Natural killer cell (primary cell): ENCODE results near the gene ATOH8. TPM values are rescaled to one million over a fixed set of nuclear protein-coding genes. Genes with fewer than 3 reads are reported as not detected.

ENCODE experiments used
- ATAC-seq, 3 donors: fragments of 150-1000 bp in 2 of 3; fragments of 200-7000 bp in 1 of 3; cut with Tn5 transposase; 1 replicate in 1 of 3; 2 replicates in 2 of 3; pipeline ENCODE4 v1.10.0; 2021; ENCODE audit warnings: mild to moderate bottlenecking in 2 of 3, moderate library complexity in 2 of 3
- DNase-seq, 2 donors: peaks; one replicate each; pipeline versions ENCODE4 v3.0.0 to v3.0.0-alpha.2; 2013 to 2021; ENCODE audit warnings: mixed read lengths in 1 of 2
- H3K27ac ChIP-seq: one replicate; pipeline ENCODE4 v1.5.1; 2013; ENCODE audit warnings: mild to moderate bottlenecking, low read length
- H3K27me3 ChIP-seq: one replicate; pipeline ENCODE4 v1.6.1; 2013; ENCODE audit warnings: low read length; ENCODE audit not compliant: control insufficient read depth, insufficient read depth
- H3K36me3 ChIP-seq: one replicate; pipeline ENCODE4 v1.6.1; 2013; ENCODE audit warnings: low read length; ENCODE audit not compliant: control insufficient read depth, insufficient read depth
- H3K4me1 ChIP-seq: one replicate; pipeline ENCODE4 v1.6.1; 2013; ENCODE audit warnings: low read length; ENCODE audit not compliant: control insufficient read depth, insufficient read depth
- H3K4me3 ChIP-seq: one replicate; pipeline ENCODE4 v1.5.1; 2013; ENCODE audit warnings: low read length
- H3K9me3 ChIP-seq: one replicate; pipeline ENCODE4 v1.6.1; 2013; ENCODE audit warnings: low read length; ENCODE audit not compliant: control insufficient read depth, insufficient read depth
- H3K27ac Mint-ChIP-seq, 2 donors: one replicate each; pipeline ENCODE4 v1.8.0; 2022; ENCODE audit warnings: mild to moderate bottlenecking in 2 of 2, mixed read lengths in 2 of 2, moderate library complexity in 1 of 2
- H3K27me3 Mint-ChIP-seq, 2 donors: one replicate each; pipeline ENCODE4 v1.8.0; 2022; ENCODE audit warnings: low read depth in 2 of 2, mixed read lengths in 2 of 2
- H3K36me3 Mint-ChIP-seq: one replicate; pipeline ENCODE4 v1.8.0; 2022; ENCODE audit warnings: mixed read lengths
- H3K4me1 Mint-ChIP-seq, 2 donors: one replicate each; pipeline ENCODE4 v1.8.0; 2022; ENCODE audit warnings: mixed read lengths in 2 of 2
- H3K4me3 Mint-ChIP-seq: one replicate; pipeline ENCODE4 v1.8.0; 2022; ENCODE audit warnings: mild to moderate bottlenecking, moderate library complexity, mixed read lengths
- H3K9me3 Mint-ChIP-seq, 2 donors: one replicate each; pipeline ENCODE4 v1.8.0; 2022; ENCODE audit warnings: mixed read lengths in 2 of 2
- WGBS: methylation state at CpG from one replicate; pipeline ENCODE4 v1.1.7; 2013; ENCODE audit warnings: missing lambda C conversion rate; ENCODE audit not compliant: insufficient coverage; 5-methylcytosine and 5-hydroxymethylcytosine counted together
- intact Hi-C: fragments of 100-400 bp; cut with micrococcal nuclease; formaldehyde crosslinking; loops from one replicate; pipeline ENCODE4 v1.14.2; 2022
- total RNA-seq, 4 donors: library from RNA; stranded (reverse); fragments of 120-200 nt in 1 of 4; gene quantifications; one replicate each; pipeline versions ENCODE4 v1.2.3 to v1.2.4, GENCODE V29; 2013 to 2022
- TF ChIP-seq, protein P1 (sequence below): fragments of 200-600 bp; IDR thresholded peaks from one replicate; pipeline ENCODE4 v1.8.0; 2022; ENCODE audit warnings: antibody characterized with exemption

Gene ATOH8, protein sequence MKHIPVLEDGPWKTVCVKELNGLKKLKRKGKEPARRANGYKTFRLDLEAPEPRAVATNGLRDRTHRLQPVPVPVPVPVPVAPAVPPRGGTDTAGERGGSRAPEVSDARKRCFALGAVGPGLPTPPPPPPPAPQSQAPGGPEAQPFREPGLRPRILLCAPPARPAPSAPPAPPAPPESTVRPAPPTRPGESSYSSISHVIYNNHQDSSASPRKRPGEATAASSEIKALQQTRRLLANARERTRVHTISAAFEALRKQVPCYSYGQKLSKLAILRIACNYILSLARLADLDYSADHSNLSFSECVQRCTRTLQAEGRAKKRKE
- total RNA-seq: under 1 TPM in 1 of 3 donors, not detected in 2; 0.23 TPM
- total RNA-seq (2013): 0.23 TPM

DNA sequence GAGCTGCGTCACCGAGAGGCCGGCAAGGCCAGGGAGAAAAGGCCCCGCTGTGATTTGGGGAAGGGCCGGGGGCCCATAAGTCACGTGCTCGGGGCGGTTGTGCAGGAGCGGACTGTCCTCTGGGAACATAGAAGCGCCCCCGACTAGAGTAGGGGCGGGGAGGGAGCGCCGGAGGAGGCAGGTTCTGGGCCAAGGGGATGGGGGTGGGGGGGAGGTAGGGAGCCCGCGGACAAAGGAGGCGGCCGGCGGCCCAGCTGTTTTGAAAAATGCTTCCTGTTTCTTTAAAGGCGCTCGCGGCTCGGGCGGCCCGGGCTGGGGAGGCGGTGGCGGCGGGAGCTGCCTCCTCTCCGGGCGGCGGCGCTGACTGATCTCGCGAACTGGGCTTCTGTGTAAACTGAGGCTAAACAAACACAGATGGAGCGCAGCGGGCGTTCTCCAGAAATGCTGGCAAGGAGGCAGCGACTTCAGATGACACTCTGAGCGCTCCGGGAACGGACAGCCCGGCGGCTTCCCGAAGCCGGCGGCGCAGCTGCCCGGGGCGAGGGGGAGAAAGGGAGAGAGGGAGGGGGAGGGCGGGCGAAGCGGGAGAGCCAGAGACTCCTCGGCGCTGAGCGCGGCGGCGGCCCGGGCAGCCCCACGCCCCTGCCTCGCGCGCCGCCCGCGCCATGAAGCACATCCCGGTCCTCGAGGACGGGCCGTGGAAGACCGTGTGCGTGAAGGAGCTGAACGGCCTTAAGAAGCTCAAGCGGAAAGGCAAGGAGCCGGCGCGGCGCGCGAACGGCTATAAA lies at the start of gene ATOH8:
TSS of gene ATOH8 (plus strand) at position 467 of the 788 bp plus-strand sequence. CDS start at position 666, 199 bp downstream.
- H3K27ac ChIP-seq: no peak within 1 kb of the TSS
- no peaks in the 10 kb centered on the region for H3K9me3 ChIP-seq
- peaks cover 53% of the 10 kb centered on the region for H3K27me3 ChIP-seq
- H3K4me3 ChIP-seq: peak within 1 kb of the TSS; percentile 37
- H3K4me1 Mint-ChIP-seq: peaks cover 0 to 27% of the 10 kb centered on the region in 2 donors
- no peaks in the 10 kb centered on the region for H3K36me3 Mint-ChIP-seq
- peaks cover 44 to 49% of the 10 kb centered on the region in 2 donors for H3K27me3 Mint-ChIP-seq
- H3K4me3 Mint-ChIP-seq: peak within 1 kb of the TSS; percentile 83
- ATAC-seq (peak in 2 of 3 donors; percentile 46 to 49), DNase-seq (peak; percentile 23 to 24)
- intact Hi-C loops: no loop called here
- H3K36me3 ChIP-seq: no peaks in the 10 kb centered on the region
- TF ChIP-seq, protein P1, sequence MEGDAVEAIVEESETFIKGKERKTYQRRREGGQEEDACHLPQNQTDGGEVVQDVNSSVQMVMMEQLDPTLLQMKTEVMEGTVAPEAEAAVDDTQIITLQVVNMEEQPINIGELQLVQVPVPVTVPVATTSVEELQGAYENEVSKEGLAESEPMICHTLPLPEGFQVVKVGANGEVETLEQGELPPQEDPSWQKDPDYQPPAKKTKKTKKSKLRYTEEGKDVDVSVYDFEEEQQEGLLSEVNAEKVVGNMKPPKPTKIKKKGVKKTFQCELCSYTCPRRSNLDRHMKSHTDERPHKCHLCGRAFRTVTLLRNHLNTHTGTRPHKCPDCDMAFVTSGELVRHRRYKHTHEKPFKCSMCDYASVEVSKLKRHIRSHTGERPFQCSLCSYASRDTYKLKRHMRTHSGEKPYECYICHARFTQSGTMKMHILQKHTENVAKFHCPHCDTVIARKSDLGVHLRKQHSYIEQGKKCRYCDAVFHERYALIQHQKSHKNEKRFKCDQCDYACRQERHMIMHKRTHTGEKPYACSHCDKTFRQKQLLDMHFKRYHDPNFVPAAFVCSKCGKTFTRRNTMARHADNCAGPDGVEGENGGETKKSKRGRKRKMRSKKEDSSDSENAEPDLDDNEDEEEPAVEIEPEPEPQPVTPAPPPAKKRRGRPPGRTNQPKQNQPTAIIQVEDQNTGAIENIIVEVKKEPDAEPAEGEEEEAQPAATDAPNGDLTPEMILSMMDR: no peak
- WGBS: under 1% methylated on average over 81 of the region's 81 CpGs
- H3K27ac Mint-ChIP-seq: peak within 1 kb of the TSS in 1 of 2 donors; percentile 31
- H3K4me1 ChIP-seq: peaks cover 33% of the 10 kb centered on the region
- no peaks in the 10 kb centered on the region for H3K9me3 Mint-ChIP-seq

DNA sequence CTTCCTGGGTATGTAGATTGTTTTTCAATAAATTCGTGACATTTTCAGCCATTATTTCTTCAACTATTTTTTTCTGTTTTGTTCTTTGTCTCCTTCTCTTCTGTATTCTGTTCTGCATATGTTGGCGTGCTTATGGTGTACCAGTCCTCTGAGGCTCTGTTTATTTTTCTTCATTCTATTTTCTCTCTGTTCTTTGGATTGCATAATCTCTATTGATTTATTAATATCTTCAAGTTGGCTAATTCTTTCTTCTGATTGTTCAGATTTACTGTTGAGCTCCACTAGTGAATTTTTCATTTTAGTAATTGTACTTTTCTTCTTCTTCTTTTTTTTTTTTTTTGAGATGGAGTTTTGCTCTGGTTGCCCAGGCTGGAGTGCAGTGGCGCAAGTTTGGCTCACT lies 49.8 kb upstream of the ATOH8 start:
- 86% methylated on average over 2 of the region's 3 CpGs for WGBS
- H3K4me1 ChIP-seq: peaks cover 67% of the 10 kb centered on the region
- H3K27ac ChIP-seq: peak overlapping the region; percentile 97

DNA sequence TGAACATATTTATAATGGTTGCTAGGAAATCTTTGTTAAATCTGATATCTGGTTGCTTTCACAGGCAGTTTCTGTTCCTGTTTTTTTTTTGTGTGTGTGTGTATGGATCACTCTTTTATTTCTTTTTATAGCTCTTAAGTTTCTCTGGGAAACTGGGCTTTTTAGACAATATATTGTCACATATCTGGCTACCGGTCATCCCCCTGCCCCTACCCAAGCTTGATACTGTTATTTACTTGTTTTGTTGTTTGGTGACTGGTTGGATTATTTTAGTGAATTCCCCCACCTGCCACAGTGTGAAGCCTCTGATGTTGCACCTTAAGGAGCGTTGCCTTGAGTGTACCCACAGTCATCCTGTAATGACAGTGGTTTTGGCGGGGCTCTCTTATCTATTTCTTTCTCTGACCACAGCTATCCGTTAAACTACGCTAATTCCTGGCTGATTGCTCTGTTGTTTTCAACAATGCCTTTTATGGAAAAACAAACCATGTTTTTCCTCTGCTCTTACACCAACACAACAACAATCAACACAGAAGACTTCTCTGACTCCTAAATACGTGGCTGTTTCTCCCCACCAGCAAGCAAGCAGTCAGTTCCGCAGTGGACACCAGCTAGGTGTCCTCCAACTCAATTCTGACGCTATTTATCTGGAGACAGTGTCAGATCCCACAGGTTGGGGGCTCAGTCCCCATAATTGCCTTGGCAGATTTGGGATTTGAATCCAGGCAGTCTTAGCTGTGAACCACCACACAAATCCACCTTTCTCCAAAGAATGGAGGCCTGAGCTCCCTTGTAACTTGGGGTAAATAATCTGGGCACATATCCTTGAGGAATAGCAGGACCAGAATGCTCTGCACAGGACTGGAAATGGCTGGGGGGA lies 48.8 kb upstream of the ATOH8 start:
- H3K27me3 ChIP-seq: no peaks in the 10 kb centered on the region
- TF ChIP-seq, protein P1: no peak
- ATAC-seq (peak; percentile 46 to 77 (median 74)), DNase-seq (peak; percentile 60 to 71)
- Mint-ChIP-seq H3K4me3 (peak overlapping the region; percentile 87), H3K36me3 (no peaks in the 10 kb centered on the region), H3K27me3 (no peaks in the 10 kb centered on the region), H3K9me3 (no peaks in the 10 kb centered on the region), H3K27ac (peak overlapping the region; percentile 93 to 96), H3K4me1 (peaks cover 70 to 71% of the 10 kb centered on the region in 2 donors)
- peak overlapping the region; percentile 11 for H3K4me3 ChIP-seq
- WGBS: 14% methylated on average over 7 of the region's 8 CpGs
- H3K4me1 ChIP-seq: peaks cover 63% of the 10 kb centered on the region
- H3K9me3 ChIP-seq: no peaks in the 10 kb centered on the region
- peak overlapping the region; percentile 97 for H3K27ac ChIP-seq
- intact Hi-C loops: loop anchor here (1.0 to 5.0 kb wide), 4 partner anchors 11 to 377 kb away; partner anchors contain the start of gene GNLY
- peaks cover 3% of the 10 kb centered on the region for H3K36me3 ChIP-seq

More for the DNA sequence above, 49.8 kb upstream of the ATOH8 start:
- no peak for ATAC-seq
- H3K27me3 ChIP-seq: no peaks in the 10 kb centered on the region
- H3K4me3 ChIP-seq: no peak overlapping the region
- Mint-ChIP-seq H3K4me1 (peaks cover 78% of the 10 kb centered on the region in 2 donors), H3K27ac (peak overlapping the region; percentile 93 to 96), H3K36me3 (peaks cover 6% of the 10 kb centered on the region), H3K9me3 (no peaks in the 10 kb centered on the region), H3K27me3 (no peaks in the 10 kb centered on the region), H3K4me3 (peak overlapping the region; percentile 87)
- intact Hi-C loops: loop anchor here (2.0 to 5.0 kb wide), 2 partner anchors 297 to 333 kb away; no protein-coding TSS in a partner anchor
- H3K9me3 ChIP-seq: no peaks in the 10 kb centered on the region
- DNase-seq: no peak
- TF ChIP-seq, protein P1: no peak
- H3K36me3 ChIP-seq: peaks cover 9% of the 10 kb centered on the region
